Peyer's patch (tissue), 4 donors: ENCODE results near the gene CYSTM1.

ENCODE experiments used
- CTCF ChIP-seq, 6 experiments: fragments of 450-650 bp in 4 of 6; fragments of 200-600 bp in 2 of 6; sonication (generic) in 1 of 6; IDR thresholded peaks; one replicate each; pipeline ENCODE4 v1.5.1; 2017 to 2019; ENCODE audit warnings: antibody characterized with exemption in 6 of 6, mild to moderate bottlenecking in 3 of 6, moderate library complexity in 1 of 6
- POLR2A ChIP-seq, 2 donors: fragments of 450-650 bp; IDR thresholded peaks; one replicate each; pipeline ENCODE4 v1.5.1; 2017; ENCODE audit warnings: antibody characterized with exemption in 2 of 2, mild to moderate bottlenecking in 2 of 2, moderate library complexity in 2 of 2

- no peak for TF ChIP-seq CTCF (IDR thresholded peaks at IDR 0.05)
- no peak for TF ChIP-seq POLR2A (IDR thresholded peaks at IDR 0.05)
Measured at GRCh38 chr5:140259500-140259899, 84.5 kb downstream of the CYSTM1 start.
